ENCODE measurements around the gene LMF1.

LMF1 gene

GRCh38 chr16:876523-877241, 94.1 kb downstream of the LMF1 start:
- no peak for DNase-seq

DNA sequence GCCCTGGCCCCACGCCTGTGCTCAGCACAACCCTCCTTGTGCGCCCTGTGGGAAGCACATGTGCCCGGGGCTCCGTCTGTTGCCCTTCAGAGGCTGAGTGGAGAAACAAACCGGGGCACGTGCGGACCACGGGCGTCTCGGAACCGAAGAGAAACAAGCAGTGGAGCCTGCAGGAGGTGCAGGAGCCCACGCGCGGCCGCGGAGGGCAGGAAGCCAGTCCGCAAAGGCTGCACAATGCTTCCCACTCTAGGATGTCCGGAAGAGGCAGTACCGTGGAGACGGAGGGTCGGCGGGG, 94.8 kb downstream of the LMF1 start:
- DNase-seq, result no peak

GRCh38 chr16:875182-876040, 95.4 kb downstream of the LMF1 start:
- no peak for DNase-seq

DNA sequence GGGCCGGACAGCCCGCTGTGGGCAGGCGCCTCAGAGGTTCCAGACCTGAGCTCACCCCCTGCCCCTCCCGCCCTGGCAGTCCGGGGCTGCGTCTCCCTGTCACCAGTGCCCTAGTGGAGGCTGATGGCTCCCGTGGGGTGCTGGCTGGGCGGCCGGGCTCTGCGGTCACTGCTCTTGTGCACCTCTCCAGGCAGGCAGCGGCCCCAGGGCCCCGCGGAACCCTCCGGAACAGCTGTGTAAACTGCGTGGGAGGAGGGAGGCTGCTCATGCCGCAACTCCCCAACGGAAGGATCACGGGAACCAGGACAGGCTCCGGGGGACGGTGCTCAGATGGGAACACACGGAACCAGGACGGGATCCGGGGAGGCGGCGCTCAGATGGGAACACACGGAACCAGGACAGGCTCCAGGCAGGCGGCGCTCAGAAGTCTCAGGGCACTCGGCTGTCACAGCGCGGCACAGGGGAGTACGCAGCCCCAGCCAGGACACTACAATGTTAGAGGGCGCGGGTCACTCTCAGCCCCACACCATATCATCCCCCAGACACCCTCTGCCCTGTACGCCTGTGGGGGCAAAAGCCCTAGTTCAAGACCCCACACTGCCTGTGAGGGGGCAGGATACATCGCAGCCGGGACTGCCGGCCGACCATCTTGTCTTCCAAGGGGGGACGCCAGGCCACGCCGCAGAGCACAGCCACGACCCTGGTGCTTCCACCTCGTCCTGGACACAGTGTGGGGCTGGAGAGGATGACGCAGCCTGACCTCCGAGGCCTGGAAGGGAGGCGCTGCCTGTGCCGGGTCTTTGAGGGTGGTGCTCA, 96.2 kb downstream of the LMF1 start:
- DNase-seq, result no peak

GRCh38 chr16:873889-874288, 96.9 kb downstream of the LMF1 start:
- DNase-seq, result no peak

GRCh38 chr16:873243-873661, 97.5 kb downstream of the LMF1 start:
- DNase-seq, result no peak

DNA sequence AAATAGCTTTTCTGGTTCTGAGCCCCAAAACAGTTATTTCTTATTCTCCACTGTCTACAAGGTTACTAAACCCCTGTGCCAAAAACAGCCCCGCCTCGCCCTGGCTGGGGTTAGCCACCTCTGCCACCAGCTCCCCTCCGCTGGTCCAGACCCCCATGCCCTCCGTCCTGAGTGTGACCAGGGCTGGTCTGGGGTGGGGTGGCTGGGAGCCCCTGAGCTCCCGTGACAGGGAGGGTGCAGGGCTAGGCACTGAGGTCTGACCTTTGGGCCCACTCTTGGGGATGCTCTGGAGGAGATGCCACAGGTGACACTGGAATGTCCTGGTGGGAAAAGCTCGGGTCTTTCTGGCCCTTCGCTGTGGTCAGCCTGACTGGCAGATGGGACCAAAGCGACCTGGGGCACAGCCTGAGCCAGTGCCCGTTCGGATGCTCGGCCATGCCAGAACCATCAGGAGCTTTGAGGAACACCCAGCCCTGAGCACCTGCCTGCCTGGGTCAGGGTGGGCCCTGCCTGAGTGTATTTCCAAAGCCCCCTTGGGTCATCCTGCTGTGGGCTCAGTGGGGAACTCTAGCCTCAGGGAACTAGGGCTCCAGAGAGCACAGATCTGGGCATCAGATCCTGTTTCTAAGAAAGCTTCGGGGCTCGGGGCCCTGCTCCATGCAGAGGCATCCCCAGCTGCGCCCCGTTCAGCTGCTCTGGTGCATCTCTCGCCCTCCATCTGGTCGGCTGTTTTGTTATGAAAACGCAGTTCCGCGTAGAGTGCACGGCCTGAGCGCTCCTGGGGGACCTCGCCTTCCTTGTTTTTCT, 98.1 kb downstream of the LMF1 start:
- no peak for DNase-seq

GRCh38 chr16:871562-872345, 99.0 kb downstream of the LMF1 start:
- no peak for DNase-seq

DNA sequence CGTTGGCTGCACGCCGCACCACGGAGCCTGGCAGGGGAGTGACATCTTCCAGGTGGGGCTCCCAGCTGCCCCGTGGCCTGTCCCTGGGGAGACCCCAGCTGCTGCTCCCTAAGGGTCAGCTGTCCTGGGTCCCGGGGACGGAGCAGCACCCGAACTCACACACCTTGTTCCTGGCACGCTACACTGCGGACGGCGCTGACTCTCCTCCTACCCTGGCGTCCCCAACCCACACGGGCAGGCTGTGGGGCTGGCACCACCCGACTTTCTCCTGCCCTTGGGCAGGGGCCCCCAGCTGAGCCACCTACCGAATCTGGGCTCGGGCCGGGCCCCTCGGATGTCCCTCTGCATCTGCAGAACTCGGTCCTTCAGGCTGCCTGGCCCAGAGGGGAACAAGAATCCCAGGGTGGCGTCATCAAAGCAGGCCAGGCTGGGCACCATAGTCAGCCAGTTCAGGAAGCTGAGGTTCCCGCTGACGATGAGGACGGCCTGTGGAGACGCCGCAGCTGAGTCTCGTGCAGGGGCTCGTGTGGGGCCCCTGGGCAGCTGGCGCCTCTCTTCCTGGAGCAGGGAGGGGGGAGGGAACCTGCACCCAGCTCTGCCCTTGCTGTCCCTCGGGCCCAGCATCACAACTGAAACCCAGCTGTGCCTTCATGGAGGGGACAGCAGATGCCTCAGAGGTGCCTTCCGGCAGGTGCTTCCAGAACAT, 99.8 kb downstream of the LMF1 start:
- no peak for DNase-seq

DNA sequence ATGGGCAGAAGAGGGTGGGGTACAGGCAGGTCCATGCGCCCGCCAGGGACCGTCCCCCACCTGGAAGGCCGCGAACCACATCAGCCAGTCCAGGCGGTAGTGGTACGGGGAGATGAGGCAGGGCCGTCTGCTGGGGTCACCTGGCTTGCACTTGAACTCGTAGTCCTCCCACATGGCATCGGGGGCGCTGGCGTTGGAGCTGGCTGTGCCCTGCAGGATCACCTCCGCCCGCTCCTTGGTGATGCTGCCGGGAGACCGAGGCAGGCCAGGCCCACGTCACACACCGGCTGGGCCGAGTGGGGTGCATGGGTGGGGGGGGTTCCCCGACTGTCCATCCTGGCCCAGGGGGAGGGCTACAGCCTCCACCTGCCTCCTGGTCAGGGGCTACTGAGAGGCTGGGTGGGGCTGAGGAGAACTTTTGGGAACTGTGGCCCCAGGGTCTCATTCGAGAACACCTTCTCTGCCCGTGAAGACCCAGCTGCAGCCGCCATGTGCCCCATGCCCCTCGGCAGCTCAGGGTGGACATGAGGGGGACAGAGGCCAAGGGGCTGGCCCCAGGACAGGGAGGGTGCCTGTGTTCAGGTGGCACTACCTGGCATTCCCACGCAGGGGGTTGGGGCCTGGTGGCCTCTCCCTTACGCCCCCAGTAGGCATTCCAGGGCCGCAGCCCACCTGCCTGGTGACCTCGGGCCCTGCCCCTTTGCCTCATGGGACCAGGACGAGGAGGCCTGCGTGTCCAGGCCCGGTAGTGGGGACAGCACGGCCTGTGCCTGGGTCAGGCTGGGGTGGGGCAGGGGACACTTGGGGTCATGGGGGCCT, 100.8 kb downstream of the LMF1 start:
- no peak for DNase-seq

DNA sequence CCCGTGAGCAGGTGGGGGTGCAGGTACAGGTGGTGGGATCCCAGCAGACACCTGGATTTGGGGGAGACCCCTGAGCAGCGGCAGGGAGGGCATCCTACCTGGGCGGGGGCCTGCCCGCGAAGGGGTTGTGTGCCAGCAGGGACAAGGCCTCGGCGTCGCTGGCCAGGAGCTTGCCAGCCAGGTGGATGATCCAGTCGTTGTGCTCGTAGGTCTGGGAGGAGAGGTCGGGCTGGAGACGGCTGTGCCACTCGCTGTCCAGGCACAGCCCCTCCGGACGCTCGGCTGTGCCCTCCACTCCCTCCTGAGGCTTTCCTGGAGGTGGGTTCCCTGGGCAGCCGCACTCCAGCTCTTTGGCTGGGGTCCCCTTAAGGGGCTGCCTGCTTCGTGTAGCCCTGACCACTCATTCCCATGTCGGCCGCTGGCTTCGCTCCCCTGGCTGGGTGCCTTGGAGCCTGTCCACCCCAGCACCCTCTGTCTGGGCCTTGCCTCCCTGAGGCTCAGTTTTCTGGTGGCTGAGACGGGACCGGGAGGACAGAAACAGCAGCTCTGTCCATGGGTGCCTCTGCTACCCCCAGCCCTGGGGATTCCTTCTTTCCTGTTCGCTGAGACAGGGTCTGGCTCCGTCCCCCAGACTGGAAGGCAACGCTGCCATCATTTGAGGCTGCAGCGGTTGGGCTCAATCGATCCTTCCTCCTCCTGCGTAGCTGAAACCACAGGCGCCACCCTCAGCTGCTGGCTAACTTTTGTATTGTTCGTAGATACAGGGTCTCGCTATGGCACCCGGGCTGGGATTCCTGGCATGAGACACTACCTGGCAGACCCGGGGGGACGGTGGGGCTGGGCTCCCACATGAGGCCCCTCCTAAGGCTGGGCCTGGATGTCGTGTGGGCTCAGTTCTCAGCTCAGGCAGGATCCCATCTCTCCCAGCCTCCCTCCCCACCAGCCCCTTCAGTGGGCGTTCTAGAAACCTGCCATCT, 101.7 kb downstream of the LMF1 start:
- DNase-seq, result no peak

GRCh38 chr16:868386-868755, 102.4 kb downstream of the LMF1 start:
- no peak for DNase-seq

GRCh38 chr16:867421-868385, 103.1 kb downstream of the LMF1 start:
- DNase-seq, result no peak

DNA sequence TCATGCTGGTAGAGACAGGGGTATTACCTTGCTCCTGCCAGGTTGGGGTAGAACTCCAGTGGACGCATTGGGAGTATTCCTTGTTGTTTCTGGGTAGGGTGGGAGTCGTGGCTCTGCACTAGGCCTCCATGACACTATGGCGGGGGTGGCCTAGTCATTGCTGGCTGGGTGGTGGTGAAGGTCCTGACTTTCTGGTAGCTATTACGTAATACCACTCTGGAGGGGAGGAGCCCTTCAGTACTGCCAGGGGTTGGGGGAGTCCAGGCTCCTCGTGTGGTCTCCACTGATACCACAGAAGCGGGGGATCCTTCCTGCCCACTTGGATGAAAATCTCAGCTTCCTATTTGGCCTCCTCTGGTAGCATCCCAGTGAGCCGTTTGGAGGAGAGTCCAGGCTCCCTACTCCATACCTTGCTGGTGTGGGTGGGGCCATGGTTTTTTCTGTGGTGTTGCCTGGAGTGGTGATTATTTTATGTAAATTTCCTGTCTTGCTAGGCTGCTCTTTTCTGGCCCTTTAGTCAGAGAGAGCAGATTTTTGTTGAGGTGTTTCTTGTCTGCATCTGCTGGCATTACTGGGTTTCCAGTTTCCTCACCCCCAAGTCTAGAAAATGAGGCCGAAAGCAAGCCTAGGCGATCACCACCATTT, 104.4 kb downstream of the LMF1 start:
- no peak for DNase-seq

- no peak for DNase-seq
Measured at GRCh38 chr16:865026-865425, 105.8 kb downstream of the LMF1 start.

DNA sequence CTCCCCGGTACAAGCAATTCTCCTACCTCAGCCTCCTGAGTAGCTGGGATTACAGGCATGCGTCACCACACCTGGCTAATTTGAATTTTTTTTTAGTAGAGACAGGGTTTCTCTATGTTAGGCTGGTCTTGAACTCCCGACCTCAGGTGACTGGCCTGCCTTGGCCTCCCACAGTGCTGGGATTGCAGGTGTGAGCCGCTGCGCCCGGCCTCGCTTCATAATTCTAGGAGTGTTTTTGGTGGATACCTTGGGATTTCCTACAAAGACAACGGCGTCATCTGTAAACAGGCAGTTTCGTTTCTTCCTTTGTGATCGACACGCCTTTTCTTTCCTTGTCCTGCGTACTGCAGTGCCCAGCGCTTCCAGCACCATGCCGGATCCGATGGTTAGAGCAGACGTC, 109.3 kb downstream of the LMF1 start:
- DNase-seq, result no peak

DNA sequence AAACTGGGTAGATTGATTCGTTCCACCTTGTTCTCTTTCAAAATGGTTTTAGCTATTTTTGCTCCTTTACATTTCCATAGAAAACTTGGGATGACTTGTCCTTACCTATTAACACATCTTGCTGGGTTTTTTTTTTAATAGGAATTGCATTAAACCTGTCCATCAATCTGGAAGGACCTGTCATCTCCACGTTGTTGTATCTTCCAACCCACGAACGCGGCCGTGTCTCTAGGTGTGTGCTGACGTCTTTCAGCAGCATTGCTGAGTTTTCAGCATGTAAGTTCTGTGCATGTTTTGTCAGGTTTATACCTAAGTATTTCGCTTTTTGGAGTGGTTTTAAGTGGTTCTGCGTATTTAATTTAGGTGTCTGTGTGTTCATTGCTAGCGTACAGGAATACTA, 109.9 kb downstream of the LMF1 start:
- no peak for DNase-seq
